T1000 (cell line): ENCODE data around the gene GINS2.

Experiments used
- DNase-seq: peaks from one replicate; lab custom pipeline; 2025; ENCODE audit warnings: mixed read lengths; lab: John Stamatoyannopoulos, UW

Gene GINS2

GRCh38 chr16:85640254-85640558 lies 48.5 kb downstream of the GINS2 start:
- DNase-seq: no peak

DNA sequence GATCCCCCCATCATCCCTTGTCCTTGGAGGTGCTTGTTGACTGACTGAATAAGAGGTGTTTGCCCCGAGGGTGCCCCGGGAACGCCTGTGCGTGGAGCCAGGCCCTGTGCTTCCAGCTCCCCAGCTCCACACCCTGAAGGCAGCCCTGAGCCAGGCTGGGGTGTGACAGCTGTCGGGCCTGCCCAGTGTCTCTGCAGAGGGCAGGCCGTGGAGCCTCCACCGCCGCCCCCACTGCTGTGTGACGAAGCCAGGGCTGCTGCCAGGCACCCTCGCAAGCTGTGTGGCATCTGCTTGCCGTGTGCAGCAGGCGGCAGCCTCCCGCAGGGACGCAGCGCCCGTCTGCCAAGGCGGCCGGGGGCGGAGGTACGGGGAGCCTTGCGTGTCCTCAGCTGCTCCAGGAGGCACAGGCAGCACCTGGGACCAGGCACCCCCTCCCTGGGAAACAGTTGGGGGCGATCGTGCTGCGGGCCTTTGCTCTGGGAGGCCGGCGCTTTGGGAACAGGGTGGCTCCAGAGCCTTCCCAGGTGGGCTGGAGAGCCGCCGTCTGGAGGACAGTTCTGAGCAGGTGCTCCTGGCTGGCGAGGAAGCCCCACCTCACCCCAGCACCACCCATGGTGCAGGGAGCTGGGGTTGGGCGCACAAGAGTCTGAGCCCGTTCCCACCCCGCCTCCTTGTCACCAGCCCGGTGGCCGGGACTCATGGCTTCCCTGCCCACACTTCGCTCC lies 49.1 kb downstream of the GINS2 start:
- DNase-seq: no peak

- DNase-seq: no peak
Measured at GRCh38 chr16:85638695-85639409, 49.9 kb downstream of the GINS2 start.

- no peak for DNase-seq
Measured at GRCh38 chr16:85637808-85638647, 50.7 kb downstream of the GINS2 start.

DNA sequence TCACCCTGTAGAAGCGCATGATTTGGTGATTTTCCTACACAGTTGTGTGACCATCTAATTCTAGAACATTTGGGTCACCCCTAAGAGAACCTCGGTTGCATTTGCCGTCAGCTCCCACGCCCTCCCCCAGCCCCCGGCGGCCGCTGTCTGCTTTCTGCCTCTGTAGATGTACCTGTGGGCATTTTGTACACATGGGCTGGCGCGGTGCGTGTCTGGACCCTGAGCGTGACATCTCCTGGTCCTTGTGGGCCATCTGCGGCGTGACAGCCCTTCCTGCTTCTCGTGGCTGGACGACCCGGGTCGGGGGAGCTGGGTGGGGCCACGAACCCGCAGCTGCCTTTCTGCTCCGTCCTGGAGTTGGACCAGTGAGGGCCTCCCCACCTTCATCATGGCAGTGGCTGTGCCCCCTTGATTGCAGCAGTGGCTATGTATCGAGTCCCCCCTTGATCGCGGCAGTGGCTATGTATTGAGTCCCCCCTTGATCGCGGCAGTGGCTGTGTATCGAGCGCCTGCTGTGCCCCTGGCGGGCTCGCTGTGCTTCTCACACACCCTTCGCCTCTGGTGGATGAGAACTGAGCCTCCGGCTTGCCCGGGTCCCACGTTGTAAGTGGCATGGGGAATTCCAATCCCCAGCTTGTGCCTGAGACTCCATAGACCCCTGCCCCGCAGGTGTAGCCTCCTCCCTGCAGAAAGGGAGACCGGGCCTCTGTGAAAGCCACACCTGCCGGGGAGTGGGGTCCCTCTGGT lies 51.5 kb downstream of the GINS2 start:
- DNase-seq: no peak

DNA sequence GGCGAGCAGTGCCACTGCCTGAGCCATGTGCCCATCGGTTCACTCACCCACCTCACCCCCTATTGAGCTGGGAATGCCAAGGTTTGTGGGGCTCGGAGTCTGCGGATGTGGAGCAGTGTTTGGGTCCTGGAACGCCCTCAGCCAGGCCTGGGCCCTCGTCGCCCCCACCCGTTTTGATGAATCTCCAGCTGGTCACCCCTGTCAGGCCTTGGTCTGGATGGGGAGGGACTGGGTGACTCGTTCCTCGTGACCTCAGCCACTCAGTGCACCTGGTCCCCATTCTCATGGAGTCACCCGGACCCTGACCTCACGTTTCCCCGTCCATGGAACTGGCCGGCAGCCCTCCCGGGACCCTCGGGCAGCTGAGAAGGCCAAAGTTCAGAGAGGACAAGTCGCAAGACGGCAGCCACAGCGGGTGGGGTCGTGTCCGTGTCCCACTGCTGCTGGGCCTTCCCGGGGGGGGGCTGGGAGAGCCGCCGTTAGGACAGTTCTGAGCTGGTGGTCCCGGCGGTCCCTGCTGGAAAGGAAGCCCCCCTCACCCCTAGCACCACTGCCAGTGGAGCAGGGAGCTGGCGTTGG lies 52.4 kb downstream of the GINS2 start:
- DNase-seq: no peak

DNA sequence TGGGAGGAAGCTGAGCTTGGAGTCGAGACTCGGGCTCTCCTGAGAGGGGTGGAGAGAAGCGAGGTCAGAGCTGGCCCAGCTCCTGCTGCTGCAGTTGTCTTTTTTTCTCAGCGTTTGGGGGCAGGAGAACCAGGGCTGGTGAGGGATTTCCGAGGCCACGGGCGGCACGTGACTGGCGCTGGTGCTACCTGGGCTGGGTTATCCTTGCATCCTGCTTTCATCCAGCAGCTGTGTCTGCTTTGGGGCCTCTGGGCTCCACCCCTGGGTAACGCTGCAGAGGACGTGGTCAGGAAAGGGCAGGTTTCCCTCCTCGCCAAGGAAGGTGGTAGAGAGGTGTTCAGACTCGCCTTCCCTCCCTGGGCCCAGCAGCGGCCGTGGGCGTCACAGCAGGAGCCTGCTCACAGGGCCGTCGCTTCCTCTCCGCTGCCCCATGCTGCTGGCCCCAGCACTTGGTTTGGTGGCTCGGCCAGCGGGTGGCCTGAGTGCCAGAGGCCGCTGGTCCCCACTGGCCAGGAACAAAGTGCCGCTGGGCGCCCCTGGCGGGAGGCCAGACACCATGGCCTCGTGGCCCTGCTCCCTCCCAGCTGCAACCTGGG lies 53.1 kb downstream of the GINS2 start:
- DNase-seq: no peak

- no peak for DNase-seq
Measured at GRCh38 chr16:85634747-85635544, 53.8 kb downstream of the GINS2 start.

GRCh38 chr16:85633888-85634287 lies 54.9 kb downstream of the GINS2 start:
- DNase-seq: no peak

DNA sequence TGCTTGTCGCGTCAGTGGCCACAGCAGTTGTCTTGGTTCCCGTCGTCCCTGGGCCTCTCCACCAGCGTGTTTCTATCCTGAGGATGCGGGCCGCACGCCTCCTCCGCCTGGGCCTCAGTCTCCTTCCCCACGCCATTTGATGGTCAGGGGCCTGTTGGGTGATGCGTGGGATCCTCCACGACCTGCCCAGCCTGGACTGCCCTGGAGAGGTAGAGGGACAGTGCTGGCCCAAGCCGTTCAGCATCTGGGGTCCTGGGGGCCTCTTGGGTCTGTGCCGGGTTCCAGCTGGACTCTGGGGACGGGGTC lies 55.4 kb downstream of the GINS2 start:
- no peak for DNase-seq

- DNase-seq: no peak
Measured at GRCh38 chr16:85632709-85633437, 55.9 kb downstream of the GINS2 start.

DNA sequence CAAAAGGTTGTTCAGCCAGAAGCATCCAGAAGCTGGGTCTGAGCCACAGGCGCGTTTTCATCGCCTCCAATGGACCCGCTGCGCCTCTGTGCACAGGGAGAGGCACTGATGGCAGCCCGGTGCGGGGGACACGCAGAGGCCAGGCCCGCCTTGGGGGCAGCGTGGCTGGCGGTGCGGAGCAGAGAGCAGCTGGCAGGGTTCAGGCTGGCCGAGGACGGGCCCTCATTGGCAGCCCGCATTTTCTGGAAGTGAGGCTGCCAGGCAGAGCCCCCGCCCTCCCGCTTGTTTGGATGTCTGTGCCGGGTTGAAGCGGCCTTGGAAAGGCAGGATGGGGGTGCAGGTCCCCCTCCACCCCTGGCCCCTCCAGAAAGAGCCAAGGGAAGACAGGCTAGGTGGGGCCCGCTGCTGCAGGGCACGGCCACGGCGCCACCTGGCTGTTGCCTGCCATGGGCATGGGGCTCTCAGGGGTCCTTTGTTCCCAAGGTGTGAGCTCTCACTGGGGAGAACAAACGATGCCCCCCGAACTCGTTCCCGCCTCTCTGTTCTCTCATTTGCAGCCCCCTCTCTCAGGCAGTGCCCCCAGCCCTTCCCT lies 56.9 kb downstream of the GINS2 start:
- DNase-seq: no peak

GRCh38 chr16:85631230-85631629 lies 57.5 kb downstream of the GINS2 start:
- DNase-seq: no peak

DNA sequence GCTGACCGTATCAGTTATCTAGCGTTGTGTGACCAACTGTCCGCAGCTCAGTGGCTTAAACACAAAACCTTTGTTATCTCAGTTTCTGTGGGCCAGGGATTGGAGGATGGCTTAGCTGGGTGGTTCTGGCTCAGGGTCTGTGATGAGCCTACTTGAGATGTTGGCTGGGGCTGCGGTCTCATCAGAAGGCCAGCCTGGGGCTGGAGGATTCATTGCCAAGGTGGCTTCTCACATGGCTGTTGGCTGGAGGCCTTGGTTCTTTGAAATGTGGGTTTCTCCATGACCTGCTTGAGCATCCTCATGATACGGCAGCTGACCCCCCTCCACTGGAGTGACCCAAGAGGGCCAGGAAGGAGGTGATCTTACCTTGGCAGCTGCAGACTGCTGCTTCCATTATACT lies 58.9 kb downstream of the GINS2 start:
- DNase-seq: no peak

DNA sequence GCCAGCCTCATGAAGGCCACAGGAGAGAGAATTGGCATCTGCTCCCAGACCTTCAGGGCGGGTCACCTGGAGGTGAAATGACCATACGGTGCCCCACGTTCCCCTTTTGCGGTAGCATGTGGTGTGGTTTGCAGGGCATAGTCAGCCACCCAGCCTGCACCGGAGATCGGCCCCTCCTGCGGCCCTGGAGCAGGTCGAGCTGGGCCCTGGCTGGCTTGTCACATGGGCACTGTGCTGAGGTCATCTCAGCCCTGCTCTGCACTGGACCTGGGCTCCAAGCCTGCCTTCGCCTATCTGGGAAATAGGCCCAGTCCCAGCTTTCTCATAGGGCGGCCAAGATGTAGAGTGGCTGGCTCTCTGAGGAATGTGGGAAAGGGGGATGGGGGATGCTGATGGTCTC lies 59.4 kb downstream of the GINS2 start:
- no peak for DNase-seq

- DNase-seq: no peak
Measured at GRCh38 chr16:85628645-85629044, 60.1 kb downstream of the GINS2 start.

DNA sequence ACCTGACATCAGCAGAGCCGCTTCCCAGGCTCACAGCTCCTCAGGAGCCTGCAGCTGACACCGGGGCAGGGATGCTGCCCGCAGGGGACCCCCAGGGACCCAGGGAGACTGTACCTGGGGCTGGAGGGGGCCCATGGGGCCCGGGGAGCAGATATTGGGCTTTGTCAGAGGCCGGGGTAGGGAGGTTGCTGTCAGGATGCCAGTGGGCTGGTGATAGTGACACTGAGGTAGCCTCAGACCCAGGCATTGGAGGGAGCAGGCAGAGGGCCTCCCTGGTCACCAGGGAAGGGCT lies 60.5 kb downstream of the GINS2 start:
- no peak for DNase-seq

GRCh38 chr16:85627526-85628264 lies 61.1 kb downstream of the GINS2 start:
- DNase-seq: no peak

- DNase-seq: no peak
Measured at GRCh38 chr16:85627089-85627488, 61.7 kb downstream of the GINS2 start.
